Transverse colon (tissue), 4 donors: ENCODE data around the gene CADM2. TPM values are rescaled to one million over a fixed set of nuclear protein-coding genes. Genes with fewer than 3 reads are reported as not detected.

Experiments used
- DNase-seq: peaks from one replicate; pipeline ENCODE4 v3.0.0-alpha.2; 2019
- H3K27ac ChIP-seq, 4 donors: fragments of 200-600 bp; sonication (generic); 2 replicates each; pipeline ENCODE4 v1.5.1; 2016 to 2018; ENCODE audit warnings: inconsistent platforms in 4 of 4
- H3K27me3 ChIP-seq: fragments of 200-600 bp; sonication (generic); 2 replicates; pipeline ENCODE4 v1.5.1; 2017; ENCODE audit warnings: inconsistent platforms
- H3K36me3 ChIP-seq, 4 donors: fragments of 200-600 bp; sonication (generic); 2 replicates each; pipeline ENCODE4 v1.5.1; 2017 to 2019; ENCODE audit warnings: inconsistent platforms in 4 of 4
- H3K4me1 ChIP-seq, 4 donors: fragments of 200-600 bp; sonication (generic); 2 replicates each; pipeline ENCODE4 v1.5.1; 2017 to 2020; ENCODE audit warnings: inconsistent platforms in 4 of 4
- H3K4me3 ChIP-seq, 4 donors: fragments of 200-600 bp; sonication (generic); 1 replicate in 1 of 4; 2 replicates in 3 of 4; pipeline versions ENCODE4 v1.5.1 to v1.6.1; 2017 to 2019; ENCODE audit warnings: inconsistent platforms in 4 of 4
- H3K9me3 ChIP-seq, 2 donors: fragments of 200-600 bp; sonication (generic); 2 replicates each; pipeline ENCODE4 v1.5.1; 2017 to 2019; ENCODE audit warnings: inconsistent platforms in 2 of 2
- EP300 ChIP-seq: sonication (generic); formaldehyde crosslinking; IDR thresholded peaks from one replicate; pipeline ENCODE4 v1.6.1; 2017; ENCODE audit warnings: antibody characterized with exemption, low read depth
- POLR2A ChIP-seq: fragments of 450-650 bp; IDR thresholded peaks from one replicate; pipeline ENCODE4 v1.6.1; 2016; ENCODE audit warnings: antibody characterized with exemption, mild to moderate bottlenecking, moderate library complexity
- POLR2AphosphoS5 ChIP-seq, 3 donors: sonication (generic); formaldehyde crosslinking; IDR thresholded peaks; one replicate each; pipeline ENCODE4 v1.6.1; 2016; ENCODE audit warnings: antibody characterized with exemption in 3 of 3
- WGBS, 2 donors: methylation state at CpG; one replicate each; pipeline ENCODE4 v1.1.5; 2018; ENCODE audit warnings: low coverage in 1 of 2; 5-methylcytosine and 5-hydroxymethylcytosine counted together
- in situ Hi-C, 4 donors: fragments of 200-750 bp; cut with MboI; loops; one replicate each; pipeline versions ENCODE4 v1.15.0 to v1.15.1; 2017; ENCODE audit warnings: low sequenced_read_pairs in 3 of 4, low pct_ligation_motif_present in 1 of 4, low pct_unique_long_range_greater_than_20kb in 1 of 4
- intact Hi-C: fragments of 100-400 bp; cut with DNase I; formaldehyde crosslinking; loops from one replicate; pipeline ENCODE4 v1.15.1; 2023; ENCODE audit warnings: low total_unique reads
- total RNA-seq, 4 donors: library from RNA; depleted of rRNA; stranded (reverse); fragments of >200 nt; gene quantifications; one replicate each; pipeline ENCODE4 v1.1.0, GENCODE V29; 2016
- TF ChIP-seq, protein P1 (sequence below), 5 experiments: fragments of 200-600 bp in 3 of 5; fragments of 450-650 bp in 2 of 5; sonication (generic) in 3 of 5; IDR thresholded peaks; 1 replicate in 2 of 5; 2 replicates in 3 of 5; pipeline ENCODE4 v1.5.1; 2016 to 2017; ENCODE audit warnings: antibody characterized with exemption in 5 of 5, inconsistent platforms in 3 of 5, mild to moderate bottlenecking in 2 of 5, moderate library complexity in 1 of 5

The CADM2 gene
- total RNA-seq, 4 donors from 2014 or later: 2.2 to 21.3 (median 4.5) TPM

DNA sequence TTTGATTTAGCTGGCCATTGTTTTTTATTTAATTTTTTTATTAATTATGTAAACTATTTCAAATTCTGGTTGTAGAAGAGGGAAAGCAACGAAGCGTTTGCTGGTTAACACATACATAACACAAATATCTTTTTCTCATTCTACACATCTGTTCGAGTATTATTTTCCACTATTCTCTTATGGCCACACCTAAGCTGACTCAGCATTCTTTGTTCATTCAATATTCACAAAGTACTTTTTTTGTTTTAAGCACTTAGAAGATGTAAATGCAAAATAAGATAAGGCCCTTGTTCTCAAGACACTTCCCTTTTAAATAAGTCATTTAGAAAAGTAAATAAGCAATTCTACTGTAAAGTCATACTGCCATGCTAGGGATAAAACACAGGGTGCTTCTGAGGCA is 45.4 kb downstream of the CADM2 start:
- in situ Hi-C loops: no loop called here
- intact Hi-C loops: no loop called here
- Histone ChIP-seq H3K27ac (no peak overlapping the region), H3K9me3 (no peaks in the 10 kb centered on the region), H3K4me1 (no peaks in the 10 kb centered on the region), H3K27me3 (no peaks in the 10 kb centered on the region), H3K36me3 (no peaks in the 10 kb centered on the region), H3K4me3 (no peak overlapping the region)
- WGBS, 2 donors: 52 to 74% methylated on average over 3 of the region's 3 CpGs
- DNase-seq: no peak
- TF ChIP-seq POLR2AphosphoS5 (IDR thresholded peaks at IDR 0.05) (no peak), EP300 (no peak), POLR2A (no peak)
- TF ChIP-seq, protein P1, sequence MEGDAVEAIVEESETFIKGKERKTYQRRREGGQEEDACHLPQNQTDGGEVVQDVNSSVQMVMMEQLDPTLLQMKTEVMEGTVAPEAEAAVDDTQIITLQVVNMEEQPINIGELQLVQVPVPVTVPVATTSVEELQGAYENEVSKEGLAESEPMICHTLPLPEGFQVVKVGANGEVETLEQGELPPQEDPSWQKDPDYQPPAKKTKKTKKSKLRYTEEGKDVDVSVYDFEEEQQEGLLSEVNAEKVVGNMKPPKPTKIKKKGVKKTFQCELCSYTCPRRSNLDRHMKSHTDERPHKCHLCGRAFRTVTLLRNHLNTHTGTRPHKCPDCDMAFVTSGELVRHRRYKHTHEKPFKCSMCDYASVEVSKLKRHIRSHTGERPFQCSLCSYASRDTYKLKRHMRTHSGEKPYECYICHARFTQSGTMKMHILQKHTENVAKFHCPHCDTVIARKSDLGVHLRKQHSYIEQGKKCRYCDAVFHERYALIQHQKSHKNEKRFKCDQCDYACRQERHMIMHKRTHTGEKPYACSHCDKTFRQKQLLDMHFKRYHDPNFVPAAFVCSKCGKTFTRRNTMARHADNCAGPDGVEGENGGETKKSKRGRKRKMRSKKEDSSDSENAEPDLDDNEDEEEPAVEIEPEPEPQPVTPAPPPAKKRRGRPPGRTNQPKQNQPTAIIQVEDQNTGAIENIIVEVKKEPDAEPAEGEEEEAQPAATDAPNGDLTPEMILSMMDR (IDR thresholded peaks at IDR 0.05): no peak

DNA sequence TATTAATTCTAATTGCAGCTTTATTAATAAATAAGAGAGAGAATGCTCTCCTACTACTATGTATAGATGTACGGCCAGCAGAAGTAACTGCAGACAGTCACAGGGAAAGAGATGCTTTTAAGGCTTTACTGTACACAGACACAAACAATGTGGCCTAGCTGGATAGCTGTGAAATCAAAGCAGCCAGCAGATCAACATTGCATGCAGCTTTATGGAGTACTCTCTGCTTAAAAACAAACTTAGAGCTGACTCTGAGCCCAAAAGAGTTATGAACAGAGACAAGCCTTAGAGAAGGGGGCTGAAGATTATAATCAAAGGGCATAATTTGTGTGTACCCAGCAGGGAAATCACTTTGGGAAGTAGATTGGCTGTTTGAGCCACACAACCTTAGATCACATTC is 47.2 kb downstream of the CADM2 start:
- H3K4me3 ChIP-seq: no peak overlapping the region
- in situ Hi-C loops: no loop called here
- WGBS, 2 donors: 71 to 73% methylated on average over 1 of the region's 1 CpG
- H3K36me3 ChIP-seq: no peaks in the 10 kb centered on the region
- intact Hi-C loops: no loop called here
- TF ChIP-seq POLR2A (no peak), EP300 (no peak), POLR2AphosphoS5 (IDR thresholded peaks at IDR 0.05) (no peak)
- TF ChIP-seq, protein P1 (IDR thresholded peaks at IDR 0.05): no peak
- DNase-seq: no peak
- no peaks in the 10 kb centered on the region for H3K9me3 ChIP-seq
- no peaks in the 10 kb centered on the region for H3K4me1 ChIP-seq
- H3K27me3 ChIP-seq: no peaks in the 10 kb centered on the region
- no peak overlapping the region for H3K27ac ChIP-seq

DNA sequence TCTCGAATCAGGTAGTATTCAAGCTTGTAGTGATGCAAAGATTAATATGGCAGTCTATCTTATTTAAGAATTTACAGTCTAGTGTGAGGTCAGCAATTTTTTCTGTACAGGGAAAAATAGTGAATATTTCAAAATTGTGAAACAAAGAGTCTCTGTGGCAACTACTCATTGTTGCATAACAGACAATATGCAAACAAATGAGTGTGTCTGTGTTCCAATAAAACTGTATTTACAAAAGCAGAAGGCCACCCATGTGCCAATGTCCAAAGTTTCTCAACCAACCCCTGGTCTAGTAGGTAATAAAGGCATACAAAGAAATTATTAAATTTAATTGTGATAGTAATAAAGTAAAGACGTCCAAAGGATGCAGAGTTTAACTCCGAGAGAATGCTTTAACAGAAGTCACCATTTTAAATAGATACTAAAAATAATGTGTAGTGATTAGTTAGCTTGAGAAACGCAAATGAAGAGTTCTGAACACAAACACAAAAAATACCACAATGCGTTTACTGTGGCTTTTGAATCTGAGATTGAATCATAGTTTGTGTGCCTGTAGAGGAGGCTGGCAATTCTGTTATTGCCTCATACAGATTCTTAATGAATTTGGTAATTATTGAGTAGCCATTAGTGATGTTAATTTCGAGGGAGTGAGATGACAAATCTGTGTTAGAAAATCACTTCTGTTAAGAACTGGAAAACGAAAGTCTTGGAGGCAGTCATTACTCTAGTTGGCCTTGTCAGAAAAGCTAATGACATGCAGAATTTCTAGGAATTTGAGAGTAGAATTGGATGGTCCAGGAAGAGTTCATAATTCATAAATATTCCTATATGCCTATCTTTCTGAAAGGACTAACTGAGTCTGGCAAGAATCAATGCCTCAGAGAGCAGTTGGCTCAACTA is 48.7 kb downstream of the CADM2 start:
- Histone ChIP-seq H3K27me3 (no peaks in the 10 kb centered on the region), H3K27ac (no peak overlapping the region), H3K4me3 (no peak overlapping the region), H3K9me3 (no peaks in the 10 kb centered on the region), H3K36me3 (no peaks in the 10 kb centered on the region), H3K4me1 (no peaks in the 10 kb centered on the region)
- TF ChIP-seq POLR2A: no peak
- TF ChIP-seq EP300: no peak
- TF ChIP-seq POLR2AphosphoS5 (IDR thresholded peaks at IDR 0.05): no peak
- TF ChIP-seq, protein P1 (IDR thresholded peaks at IDR 0.05): no peak
- 49 to 50% methylated on average over 7 of the region's 7 CpGs for WGBS, 2 donors
- in situ Hi-C loops: no loop called here
- no peak for DNase-seq
- intact Hi-C loops: no loop called here

DNA sequence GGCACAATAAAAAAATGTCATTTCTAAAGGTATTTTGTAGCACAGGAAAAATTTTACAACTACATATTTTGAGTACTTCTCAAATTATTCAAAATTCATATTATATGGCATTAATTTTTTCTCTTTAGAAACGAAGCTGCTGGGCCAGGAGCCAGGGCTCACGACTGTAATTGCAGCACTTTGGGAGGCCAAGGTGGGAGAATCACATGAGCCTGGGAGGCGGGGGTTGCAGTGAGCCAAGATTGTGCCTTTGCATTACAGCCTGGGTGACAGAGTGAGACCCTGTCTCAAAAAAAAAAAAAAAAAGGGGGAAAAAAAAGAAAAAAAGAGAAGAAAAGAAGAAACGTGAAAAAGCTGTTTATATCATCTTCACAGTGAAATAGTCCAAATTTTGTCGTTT is 62.0 kb downstream of the CADM2 start:
- 50 to 63% methylated on average over 5 of the region's 5 CpGs for WGBS, 2 donors
- TF ChIP-seq POLR2A (no peak), POLR2AphosphoS5 (IDR thresholded peaks at IDR 0.05) (no peak), EP300 (no peak)
- TF ChIP-seq, protein P1 (IDR thresholded peaks at IDR 0.05): no peak
- in situ Hi-C loops: no loop called here

More for the DNA sequence above, 62.0 kb downstream of the CADM2 start:
- Histone ChIP-seq H3K4me1 (no peaks in the 10 kb centered on the region), H3K9me3 (no peaks in the 10 kb centered on the region), H3K4me3 (no peak overlapping the region), H3K36me3 (no peaks in the 10 kb centered on the region), H3K27me3 (no peaks in the 10 kb centered on the region), H3K27ac (no peak overlapping the region)
- DNase-seq: no peak
- intact Hi-C loops: no loop called here
